ENCODE results near the gene DMC1.

- no peak for TF ChIP-seq EP300 (IDR thresholded peaks at IDR 0.05; ENCODE audit: borderline replicate concordance in 1 of 2, control insufficient read depth in 1 of 2, low read depth in 2 of 2, low read length in 2 of 2)
- no peak for TF ChIP-seq NFYA (IDR thresholded peaks at IDR 0.05; ENCODE audit: borderline replicate concordance, low read depth, low read length)
- TF ChIP-seq TCF3 (IDR thresholded peaks at IDR 0.05; ENCODE audit: borderline replicate concordance, insufficient read depth, low read depth, low read length) = no peak
- TF ChIP-seq EZH2 (IDR thresholded peaks at IDR 0.05; ENCODE audit: borderline replicate concordance, control insufficient read depth, low read depth, low read length) = no peak
- no peak for TF ChIP-seq NFXL1 (IDR thresholded peaks at IDR 0.05; ENCODE audit: borderline replicate concordance)
- no peak for TF ChIP-seq CTCF (IDR thresholded peaks at IDR 0.05 in 2 of 3, conservative IDR thresholded peaks at IDR 0.05 in 1 of 3; ENCODE audit: control insufficient read depth in 2 of 3, extremely low read depth in 1 of 3, insufficient read depth in 1 of 3, low read depth in 3 of 3, low read length in 3 of 3)
- TF ChIP-seq SUZ12 (IDR thresholded peaks at IDR 0.05; ENCODE audit: unreplicated experiment) = no peak
- no peak for TF ChIP-seq E2F4 (IDR thresholded peaks at IDR 0.05; ENCODE audit: low read depth, low read length)
- no peak for TF ChIP-seq SUPT20H (IDR thresholded peaks at IDR 0.05; ENCODE audit: borderline replicate concordance, control insufficient read depth, low read depth, low read length)
- no peak for TF ChIP-seq NFIC (IDR thresholded peaks at IDR 0.05; ENCODE audit: low read depth, low read length)
Observed at GRCh38 chr22:38610234-38610633, 40.3 kb upstream of the DMC1 start.

Data from GM12878 (cell line).